Activated T-cell treated with anti-CD3 and anti-CD28 coated beads, Interleukin-2, amount 50 U/mL, for 48 hours (primary cell): ENCODE data around the gene ACSL4.
"Not testable (repeated sequence)": the region's sequence is repeated elsewhere in the genome, so short reads cannot be mapped to it uniquely, and the experiment has no call there.

ENCODE experiments used
- DNase-seq, 2 experiments: peaks; one replicate each; pipeline ENCODE4 v3.0.0-alpha.2; 2020

The ACSL4 gene

DNA sequence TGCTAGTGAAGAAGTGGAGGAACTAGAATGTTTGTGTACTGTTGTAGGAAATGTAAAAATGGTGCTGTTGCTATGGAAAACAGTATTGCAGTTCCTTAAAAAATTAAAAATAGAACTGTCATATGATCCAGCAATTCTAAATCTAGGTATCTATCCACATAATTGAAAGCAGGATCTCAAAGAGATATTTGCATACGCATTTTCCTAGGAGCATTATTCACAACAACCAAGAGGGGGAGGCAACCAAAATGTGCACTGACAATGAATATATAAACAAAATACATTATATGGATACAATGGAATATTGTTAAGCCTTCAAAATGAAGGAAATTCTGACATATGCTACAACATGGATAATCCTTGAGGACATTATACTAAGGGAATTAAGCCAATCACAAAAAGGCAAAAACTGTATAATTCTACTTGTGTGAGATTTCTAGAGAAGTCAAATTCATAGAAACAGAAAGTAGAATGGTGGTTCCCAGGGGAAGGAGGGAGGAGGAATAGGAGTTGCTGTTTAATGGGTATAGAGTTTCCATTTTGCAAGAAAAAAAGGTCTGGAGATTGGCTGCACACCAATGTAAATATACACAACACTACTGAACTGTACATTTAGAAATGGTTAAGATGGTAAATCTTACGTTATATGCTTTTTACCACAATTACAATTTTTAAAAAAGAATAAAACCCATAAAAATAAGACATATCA is 72.5 kb downstream of the ACSL4 start:
- no peak for DNase-seq

DNA sequence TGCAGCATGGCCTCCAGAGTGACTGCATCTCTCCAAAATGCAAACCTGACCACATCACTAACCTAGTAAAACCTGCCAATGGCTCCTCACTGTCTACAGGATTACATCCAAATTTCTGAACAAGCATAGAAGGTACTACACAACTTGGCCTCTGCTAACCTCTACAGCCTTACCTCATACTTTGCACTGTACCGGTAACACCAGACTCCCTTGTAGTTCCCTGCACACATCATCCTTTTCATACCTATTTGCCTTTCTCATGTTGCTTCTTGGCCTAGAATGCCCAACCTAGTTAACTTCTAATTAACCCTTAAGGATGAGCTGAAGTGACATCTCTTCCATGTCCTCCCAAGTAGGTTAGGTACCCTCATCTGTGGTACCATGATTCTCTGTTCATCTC is 74.7 kb downstream of the ACSL4 start:
- DNase-seq: no peak

DNA sequence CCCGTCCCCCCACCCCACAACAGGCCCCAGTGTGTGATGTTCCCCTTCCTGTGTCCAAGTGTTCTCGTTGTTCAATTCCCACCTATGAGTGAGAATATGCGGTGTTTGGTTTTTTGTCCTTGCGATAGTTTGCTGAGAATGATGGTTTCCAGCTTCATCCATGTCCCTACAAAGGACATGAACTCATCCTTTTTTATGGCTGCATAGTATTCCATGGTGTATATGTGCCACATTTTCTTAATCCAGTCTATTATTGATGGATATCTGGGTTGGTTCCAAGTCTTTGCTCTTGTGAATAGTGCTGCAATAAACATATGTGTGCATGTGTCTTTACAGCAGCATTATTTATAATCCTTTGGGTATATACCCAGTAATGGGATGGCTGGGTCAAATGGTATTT is 75.7 kb downstream of the ACSL4 start:
- DNase-seq: not testable (repeated sequence)

DNA sequence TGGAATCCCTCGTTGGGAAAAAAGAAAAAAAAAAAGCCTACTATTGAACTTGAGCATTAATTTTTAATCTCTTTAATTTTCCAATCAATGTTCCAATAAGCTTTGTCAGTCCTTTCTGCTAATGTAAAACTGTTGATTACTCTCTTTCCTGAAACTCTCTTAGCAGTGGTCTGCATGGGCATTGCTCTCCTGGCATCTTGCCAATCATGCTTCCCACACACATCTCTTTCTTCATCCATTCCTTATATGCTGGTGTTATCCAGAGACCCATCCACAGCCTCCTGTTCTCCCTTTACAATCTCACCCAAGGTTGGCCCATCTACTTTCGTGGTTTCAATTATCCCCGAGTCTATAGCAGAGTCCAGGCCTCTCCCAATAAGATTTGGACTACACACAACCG is 76.3 kb downstream of the ACSL4 start:
- no peak for DNase-seq

DNA sequence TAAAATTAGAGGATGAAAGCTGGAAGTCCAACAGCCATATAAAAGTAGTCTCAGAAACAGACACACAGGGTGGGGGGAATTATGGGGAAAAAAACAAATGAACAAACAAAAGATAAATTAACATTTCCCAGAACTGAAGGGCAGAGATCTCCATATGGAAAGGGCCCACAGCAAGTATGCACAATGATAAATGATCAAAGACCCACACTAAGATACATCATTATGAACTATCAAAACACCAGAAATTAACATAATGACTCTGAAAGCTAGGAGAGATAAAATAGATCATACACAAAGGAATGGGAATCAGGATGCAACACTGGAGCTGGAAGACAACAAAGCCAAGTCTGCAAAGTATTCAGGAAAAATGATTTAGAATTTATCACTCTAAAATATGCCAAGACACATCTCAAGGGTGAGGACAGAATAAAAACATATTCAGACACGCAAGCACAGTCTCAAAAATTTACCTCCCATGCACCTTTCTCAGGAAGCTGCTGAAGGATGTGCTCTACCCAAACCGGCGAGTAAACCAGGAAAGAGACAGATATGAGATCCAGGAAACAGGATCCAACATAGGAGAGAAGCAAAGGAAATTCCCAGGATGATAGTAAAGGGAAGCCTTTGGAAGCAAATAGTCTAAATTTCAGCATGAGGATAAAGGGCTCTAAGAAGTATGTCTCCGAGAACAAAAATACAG is 77.4 kb downstream of the ACSL4 start:
- DNase-seq: no peak

DNA sequence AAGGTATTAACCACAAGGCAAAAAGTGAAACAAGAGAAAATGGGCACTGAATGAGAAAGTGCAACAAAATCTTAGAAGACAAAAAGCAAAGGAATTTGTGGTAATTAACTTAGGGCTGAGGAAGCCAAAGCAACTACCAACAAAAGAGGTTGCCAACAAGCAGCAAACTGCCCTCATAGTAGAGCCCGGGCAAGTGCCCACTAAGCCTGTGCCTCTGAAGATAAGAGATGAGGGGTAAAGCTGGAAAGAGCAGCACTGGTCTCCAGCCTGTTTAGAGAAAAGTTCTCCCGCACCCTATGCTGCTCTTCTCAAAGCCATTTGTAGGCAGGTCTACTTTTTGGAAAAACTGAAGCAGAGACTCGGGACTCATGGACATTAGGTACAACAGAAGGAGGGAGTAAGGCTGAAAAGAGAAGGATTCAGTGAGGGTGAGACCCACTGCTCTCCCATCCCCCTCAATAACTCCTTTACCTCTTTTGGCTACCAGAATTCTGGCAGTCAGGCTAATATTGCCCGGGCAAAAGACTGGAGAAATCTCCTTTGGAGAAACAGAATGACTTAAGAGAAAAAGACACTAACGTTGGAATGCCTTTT is 78.4 kb downstream of the ACSL4 start:
- no peak for DNase-seq

DNA sequence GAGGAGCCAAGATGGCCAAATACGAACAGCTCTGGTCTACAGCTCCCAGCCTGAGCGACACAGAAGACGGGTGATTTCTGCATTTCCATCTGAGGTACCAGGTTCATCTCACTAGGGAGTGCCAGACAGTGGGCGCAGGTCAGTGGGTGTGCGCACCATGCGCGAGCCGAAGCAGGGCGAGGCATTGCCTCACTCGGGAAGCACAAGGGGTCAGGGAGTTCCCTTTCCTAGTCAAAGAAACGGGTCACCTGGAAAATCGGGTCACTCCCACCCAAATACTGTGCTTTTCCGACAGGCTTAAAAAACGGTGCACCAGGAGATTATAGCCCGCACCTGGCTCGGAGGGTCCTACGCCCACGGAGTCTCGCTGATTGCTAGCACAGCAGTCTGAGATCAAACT is 88.4 kb downstream of the ACSL4 start:
- DNase-seq: not testable (repeated sequence)

DNA sequence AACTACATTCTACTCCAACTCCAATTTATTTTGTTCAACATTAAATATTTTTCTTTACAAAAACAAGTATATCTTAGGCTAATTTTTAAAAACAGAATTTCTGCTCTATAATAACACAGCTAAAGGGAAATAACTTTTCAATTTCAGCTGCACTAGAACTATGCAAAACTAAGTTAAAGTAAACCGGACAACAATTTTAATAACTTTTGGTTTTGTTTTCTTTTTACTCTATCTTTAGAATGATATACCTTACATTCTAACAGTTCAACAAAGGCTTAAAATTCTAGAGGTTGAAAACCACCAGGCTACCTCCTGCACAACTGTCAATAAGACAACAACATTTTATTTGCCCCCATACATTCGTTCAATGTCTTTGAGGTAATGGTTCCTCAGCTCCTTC is 89.4 kb downstream of the ACSL4 start:
- DNase-seq: no peak

DNA sequence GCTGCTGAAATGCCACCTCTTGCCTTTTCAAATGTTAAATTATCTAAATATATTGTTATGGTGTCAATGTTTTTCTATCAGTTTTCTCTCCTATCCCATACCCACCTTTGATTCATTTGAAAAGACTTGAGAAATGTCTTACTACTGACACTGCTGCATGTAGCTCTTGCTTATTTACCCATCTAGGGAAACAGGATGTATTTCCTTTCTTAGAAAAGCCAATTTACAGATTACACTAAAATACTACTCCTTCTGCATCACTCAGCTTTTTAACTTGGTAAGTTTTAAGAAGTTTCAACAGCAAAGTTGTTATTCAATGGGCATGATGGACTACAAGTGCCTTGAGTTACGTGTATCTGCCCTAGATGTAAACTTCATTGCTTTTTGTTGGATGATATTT is 94.9 kb downstream of the ACSL4 start:
- DNase-seq: no peak

DNA sequence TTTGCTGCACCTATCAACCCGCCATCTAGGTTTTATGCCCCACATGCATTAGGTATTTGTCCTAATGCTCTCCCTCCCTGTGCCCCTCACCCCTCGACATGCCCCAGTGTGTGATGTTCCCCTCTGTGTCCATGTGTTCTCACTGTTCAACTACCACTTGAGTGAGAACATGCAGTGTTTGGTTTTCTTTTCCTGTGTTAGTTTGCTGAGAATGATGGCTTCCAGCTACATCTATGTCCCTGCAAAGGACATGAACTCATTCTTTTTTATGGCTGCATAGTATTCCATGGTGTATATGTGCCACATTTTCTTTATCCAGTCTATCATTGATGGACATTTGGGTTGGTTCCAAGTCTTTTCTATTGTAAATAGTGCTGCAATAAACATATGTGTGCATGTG is 95.6 kb downstream of the ACSL4 start:
- DNase-seq: not testable (repeated sequence)

DNA sequence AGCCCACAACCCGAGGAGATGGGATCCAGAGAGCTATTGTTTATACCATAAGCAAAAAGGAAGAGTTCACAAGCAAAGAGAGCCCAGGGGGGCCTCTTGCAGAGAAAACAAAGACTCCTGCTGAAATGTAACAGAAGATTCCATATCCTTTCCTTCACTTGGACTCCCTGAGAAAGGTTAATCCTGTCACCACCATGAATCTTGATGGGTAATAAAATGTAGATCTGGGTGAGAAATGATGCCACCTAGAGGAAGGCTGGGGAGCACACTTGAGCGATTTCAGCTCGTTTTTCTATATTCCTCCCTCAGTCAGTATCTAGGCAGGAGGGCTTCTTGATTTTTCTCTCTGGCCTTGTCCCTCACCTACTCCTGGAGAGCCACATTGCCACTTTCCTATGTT is 97.9 kb downstream of the ACSL4 start:
- no peak for DNase-seq

DNA sequence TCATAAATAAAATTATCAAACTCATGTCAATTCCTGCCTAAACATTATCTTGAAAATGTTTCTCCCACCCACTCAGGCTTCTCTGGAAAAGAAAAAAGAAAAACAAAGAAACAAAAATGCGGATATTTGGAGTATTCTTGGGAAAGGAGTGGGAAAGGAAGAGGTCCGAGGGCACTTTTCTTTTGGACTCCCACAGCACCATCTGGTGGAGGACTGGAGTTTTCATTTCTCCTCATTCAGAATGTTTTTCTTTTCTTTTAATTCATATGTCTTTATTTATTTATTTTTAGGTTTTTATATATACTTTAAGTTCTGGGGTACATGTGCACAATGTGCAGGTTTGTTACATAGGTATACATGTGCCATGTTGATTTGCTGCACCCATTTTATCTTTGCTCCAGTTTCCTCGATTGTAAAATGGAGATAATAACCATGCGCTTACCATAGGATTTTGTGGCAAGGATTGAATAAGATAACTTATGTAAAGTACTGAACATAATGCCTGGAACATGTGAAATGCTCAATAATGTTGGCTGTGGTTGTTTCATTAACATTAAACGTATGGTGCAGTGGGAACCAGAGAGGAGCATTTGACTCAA is 100.1 kb downstream of the ACSL4 start:
- DNase-seq: no peak

DNA sequence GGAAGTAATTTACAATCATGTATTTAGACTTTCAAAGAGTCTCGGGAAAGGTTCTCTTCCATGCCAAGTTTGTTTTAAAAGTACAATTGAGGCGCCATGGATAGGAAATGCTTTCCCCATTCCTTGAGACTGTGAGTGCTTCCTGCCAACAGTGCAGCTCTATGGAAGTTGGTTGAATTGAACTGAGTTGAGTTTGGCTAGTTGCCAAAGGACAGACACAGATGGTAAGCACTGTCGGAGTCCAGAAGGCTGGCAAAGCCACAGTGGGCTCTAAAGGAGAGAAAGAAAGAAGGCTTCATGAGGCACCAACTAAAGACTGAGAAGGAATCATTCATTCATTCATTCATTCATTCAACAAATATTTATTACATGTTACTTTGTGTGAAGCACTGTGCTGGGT is 103.7 kb downstream of the ACSL4 start:
- no peak for DNase-seq

DNA sequence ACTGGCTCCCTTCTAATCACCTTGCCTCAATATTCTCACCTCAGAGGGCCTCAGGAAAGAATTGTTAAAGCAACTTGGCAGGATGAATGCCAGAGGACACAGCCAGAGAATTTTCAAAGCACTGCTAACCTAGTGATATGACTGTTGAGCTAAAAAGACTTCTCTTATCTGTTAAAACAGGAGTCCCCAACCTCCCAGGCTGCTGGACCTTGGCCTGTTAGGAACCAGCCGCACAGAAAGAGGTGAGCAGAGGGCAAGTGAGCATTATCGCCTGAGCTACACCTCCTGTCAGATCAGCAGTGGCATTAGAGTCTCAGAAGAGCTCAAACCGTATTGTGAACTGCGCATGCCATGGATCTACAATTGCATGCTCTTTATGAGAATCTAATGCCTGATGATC is 106.4 kb downstream of the ACSL4 start:
- DNase-seq: no peak

DNA sequence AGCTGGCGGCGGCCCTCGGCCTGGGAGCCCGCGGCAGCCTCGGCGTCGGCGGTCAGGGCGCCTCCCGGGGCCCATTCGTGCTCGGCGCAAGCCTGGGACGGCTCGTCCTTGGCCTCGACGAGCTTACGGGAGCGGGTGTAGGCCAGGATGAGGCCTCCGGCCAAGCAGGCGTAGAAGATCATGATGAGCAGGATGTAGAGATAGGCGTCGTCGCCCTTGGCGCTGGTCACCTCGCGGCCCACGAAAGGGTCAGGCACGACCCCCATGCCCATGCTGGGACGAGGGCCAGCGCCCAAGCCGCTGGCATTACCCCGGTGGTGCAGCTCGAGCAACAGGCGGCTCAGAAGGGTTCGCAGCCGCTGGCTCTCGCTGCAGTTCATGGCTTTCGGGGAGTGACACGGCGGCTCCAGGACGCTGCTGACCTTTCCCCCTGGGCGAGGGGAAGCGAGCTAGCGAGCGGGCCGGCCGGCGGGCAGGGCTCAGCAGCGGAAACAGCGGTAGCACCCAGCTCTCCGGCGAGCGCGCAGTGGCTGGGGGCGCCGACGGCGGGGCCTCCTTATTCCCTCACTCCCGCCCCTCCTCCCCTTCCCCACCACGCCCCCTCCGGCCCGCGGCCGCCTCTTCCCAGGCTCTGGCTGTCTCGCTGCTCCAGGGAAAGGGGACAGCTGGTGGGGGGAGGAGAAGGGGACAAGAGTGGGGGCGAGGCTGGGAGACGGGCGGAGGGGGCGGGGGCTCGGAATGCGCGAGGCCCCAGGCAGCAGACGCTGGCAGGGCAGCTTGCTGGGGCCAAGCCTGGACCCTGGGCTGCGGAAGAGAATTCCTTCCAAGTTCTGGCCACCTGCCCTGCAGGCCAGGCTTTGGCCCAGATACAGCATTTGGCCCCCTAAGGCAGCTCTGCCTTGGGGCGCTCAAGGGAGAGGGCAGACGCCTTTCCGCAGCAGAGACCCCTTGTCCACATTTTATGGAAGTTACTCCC is 108.1 kb downstream of the ACSL4 start, which contains the start of gene KCNE5:
Gene KCNE5 (minus strand): TSS at position 532 of the 976 bp plus-strand sequence. CDS start 152 bp downstream, at position 380.
- no peak for DNase-seq

DNA sequence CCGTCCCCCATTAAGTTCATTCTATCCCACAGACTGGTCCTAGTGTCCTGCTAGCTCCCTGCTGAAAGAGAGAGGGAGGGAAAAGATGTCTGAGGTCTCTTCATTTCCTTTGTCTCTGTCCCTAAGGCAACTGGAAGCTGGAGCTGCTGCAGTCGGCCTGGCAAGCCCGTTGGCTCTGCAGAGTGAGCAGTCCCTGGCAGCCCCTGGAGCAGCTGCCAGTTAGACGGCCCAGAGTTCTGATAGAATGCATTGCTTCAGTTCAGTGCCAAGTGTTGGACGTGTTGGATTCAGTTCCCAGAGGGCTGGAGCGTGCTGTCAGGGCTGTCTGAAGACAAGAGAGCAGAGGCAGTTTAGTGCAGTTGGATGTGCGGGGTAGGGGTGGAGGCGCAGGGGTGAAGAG is 109.1 kb downstream of the ACSL4 start:
- no peak for DNase-seq

DNA sequence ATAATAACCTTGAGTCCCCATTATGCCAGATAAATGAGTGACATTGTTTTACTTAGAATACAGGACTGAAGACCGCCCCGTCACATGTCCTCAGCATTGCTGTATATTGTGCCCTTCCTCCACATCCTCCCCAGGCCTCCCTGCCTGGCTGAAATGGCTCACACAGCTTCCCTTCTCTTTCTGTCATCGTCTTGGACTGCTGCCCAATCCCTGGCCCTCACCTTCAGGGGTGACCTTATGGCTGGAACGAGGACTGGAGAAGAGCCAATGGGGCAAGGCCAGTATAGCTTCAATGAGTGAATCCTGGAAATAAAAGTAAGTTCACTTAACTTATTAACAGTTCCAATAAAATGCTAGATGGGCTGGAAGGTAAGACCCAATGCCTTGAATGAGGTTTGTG is 110.8 kb downstream of the ACSL4 start:
- DNase-seq: no peak

DNA sequence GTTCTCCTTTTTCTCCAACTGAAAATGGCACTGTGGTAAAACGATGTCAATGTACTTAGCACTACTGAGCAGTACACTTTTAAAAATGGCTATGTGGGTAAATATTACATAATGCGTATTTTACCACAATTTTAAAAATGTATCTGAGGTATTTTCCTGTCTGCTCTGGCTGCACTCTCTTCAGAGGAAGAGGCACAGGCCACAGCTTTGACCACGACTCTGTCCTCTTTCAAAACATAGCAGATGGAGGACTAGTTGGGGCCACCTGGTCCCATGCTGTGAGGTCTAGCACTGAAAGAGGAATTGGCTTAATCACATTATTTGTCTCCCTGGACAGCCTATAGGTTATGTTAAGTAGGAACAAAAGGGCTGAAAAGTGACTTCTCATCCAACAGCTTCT is 113.3 kb downstream of the ACSL4 start:
- DNase-seq: no peak

DNA sequence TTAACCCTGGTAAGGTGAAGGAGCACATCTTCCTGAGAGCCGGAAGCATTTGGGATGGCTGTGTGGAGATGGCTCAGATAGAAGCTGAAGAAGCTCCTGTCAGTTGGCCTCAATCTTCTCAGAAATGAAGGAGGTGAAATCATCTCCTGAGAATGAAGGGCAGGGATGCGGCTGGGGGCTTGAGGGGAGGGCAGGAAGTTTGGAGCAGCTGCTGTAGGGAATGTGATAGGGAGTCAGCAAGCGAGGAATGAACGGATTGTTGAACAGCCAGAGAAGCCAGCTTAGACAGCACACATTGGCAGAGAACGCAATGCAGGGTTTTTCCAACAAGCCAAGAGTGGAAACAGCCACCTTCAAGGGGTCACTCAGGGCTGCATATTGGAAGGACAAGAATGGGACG is 118.1 kb downstream of the ACSL4 start:
- DNase-seq: no peak

DNA sequence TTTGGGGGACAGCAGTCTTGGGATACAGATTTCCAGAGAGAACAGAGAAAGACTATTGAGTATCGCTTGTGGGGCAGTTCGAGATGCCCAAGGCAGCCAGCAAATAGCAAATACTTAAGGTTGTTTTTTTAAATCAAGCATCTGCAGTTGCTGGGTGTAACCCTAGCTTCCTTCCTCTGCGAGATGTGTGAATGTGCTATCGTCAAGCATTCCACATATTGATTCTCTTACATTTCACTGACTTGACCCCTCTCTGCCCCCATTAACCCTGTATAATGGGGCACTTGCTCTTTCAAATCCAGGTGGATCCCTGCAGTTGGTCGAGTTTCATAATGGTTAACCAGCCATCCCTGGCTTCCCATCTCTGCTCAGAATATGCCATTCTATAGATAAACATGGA is 131.6 kb downstream of the ACSL4 start:
- no peak for DNase-seq

DNA sequence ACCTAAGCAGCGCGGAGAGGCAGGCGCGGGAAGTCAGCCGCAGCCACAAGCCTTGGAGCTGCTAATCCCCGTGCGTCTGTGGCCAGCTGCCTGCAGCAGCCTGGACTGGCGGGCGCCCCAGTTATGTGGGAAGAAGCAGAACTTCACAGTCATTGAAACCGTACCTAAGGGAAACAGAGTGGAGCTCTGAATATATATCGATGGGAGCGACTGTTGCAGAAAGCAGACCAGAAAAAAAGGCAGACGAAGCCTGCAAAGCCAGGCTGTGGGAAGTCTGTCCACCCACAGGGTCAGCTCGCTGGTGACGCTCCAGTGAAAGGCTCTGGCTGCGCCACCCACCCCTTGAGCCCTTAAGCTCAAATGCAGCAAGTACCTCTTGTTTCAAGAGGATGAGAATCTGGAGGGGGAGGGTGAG is 132.8 kb downstream of the ACSL4 start:
- DNase-seq: no peak

DNA sequence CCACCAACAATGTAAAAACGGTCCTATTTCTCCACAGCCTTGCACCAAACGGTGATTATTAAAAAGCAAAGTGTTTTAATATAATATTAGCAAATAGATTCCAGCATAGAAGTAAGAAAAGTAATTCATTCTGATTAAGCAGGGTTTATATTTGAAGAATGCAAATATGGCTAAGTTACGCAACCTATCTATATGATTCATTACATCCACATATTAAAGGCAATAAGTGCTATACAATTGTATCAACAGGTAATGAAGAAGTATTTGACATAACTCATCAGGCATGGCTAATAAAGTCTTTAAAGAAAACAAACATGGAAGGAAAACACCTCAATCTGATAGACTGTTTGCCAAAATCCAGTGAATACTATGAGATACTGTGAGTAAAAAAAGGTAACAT is 137.0 kb downstream of the ACSL4 start:
- DNase-seq: no peak
